GM19023 (cell line): ENCODE results near the gene COL11A2.
A peak's percentile ranks its signal among the peaks of the same experiment; 100 is the strongest.

ENCODE experiments used
- ATAC-seq: cut with Tn5 transposase; IDR thresholded peaks from one replicate; pipeline ENCODE4 v1.9.1; 2021; ENCODE audit warnings: mild to moderate bottlenecking, moderate library complexity; ENCODE audit not compliant: unreplicated experiment

The COL11A2 gene

GRCh38 chr6:33206864-33207551 is 14.7 kb upstream of the COL11A2 start:
- no peak for ATAC-seq

- ATAC-seq = no peak
These were observed 14.0 kb upstream of the COL11A2 start for GRCh38 chr6:33206027-33206863.

GRCh38 chr6:33205191-33206026 is 13.1 kb upstream of the COL11A2 start:
- ATAC-seq = no peak

GRCh38 chr6:33204415-33205190 is 12.3 kb upstream of the COL11A2 start, which contains the start of gene HSD17B8:
TSS of gene HSD17B8 (plus strand) at chr6:33204655. CDS start at chr6:33204669, 14 bp downstream.
- ATAC-seq = peak; percentile 45

- ATAC-seq = no peak
These were observed 11.8 kb upstream of the COL11A2 start for GRCh38 chr6:33204165-33204414.

GRCh38 chr6:33203443-33204164 is 11.3 kb upstream of the COL11A2 start:
- ATAC-seq = no peak

- ATAC-seq = no peak
These were observed 10.5 kb upstream of the COL11A2 start for GRCh38 chr6:33202799-33203198.

- no peak for ATAC-seq
These were observed 9.7 kb upstream of the COL11A2 start for GRCh38 chr6:33201935-33202334.

GRCh38 chr6:33201147-33201545 is 8.9 kb upstream of the COL11A2 start:
- no peak for ATAC-seq

GRCh38 chr6:33200219-33201146 is 8.2 kb upstream of the COL11A2 start, which contains the start of the genes RXRB and SLC39A7:
TSS of gene RXRB (minus strand) at chr6:33200665. CDS start at chr6:33200476, 189 bp downstream.
TSS of gene SLC39A7 (plus strand) at chr6:33200867. CDS start at chr6:33201246, 379 bp downstream.
- ATAC-seq = peak; percentile 46

GRCh38 chr6:33199687-33200218 is 7.5 kb upstream of the COL11A2 start:
- peak; percentile 33 for ATAC-seq

GRCh38 chr6:33198853-33199436 is 6.7 kb upstream of the COL11A2 start:
- ATAC-seq = no peak

GRCh38 chr6:33198159-33198852 is 6.0 kb upstream of the COL11A2 start:
- no peak for ATAC-seq

GRCh38 chr6:33197431-33198048 is 5.3 kb upstream of the COL11A2 start:
- ATAC-seq = no peak

GRCh38 chr6:33195304-33196165 is 3.3 kb upstream of the COL11A2 start:
- no peak for ATAC-seq

- ATAC-seq = no peak
These were observed 2.2 kb upstream of the COL11A2 start for GRCh38 chr6:33194431-33194979.
